ENCODE results near the gene ADPRS.

Gene ADPRS, protein sequence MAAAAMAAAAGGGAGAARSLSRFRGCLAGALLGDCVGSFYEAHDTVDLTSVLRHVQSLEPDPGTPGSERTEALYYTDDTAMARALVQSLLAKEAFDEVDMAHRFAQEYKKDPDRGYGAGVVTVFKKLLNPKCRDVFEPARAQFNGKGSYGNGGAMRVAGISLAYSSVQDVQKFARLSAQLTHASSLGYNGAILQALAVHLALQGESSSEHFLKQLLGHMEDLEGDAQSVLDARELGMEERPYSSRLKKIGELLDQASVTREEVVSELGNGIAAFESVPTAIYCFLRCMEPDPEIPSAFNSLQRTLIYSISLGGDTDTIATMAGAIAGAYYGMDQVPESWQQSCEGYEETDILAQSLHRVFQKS

DNA sequence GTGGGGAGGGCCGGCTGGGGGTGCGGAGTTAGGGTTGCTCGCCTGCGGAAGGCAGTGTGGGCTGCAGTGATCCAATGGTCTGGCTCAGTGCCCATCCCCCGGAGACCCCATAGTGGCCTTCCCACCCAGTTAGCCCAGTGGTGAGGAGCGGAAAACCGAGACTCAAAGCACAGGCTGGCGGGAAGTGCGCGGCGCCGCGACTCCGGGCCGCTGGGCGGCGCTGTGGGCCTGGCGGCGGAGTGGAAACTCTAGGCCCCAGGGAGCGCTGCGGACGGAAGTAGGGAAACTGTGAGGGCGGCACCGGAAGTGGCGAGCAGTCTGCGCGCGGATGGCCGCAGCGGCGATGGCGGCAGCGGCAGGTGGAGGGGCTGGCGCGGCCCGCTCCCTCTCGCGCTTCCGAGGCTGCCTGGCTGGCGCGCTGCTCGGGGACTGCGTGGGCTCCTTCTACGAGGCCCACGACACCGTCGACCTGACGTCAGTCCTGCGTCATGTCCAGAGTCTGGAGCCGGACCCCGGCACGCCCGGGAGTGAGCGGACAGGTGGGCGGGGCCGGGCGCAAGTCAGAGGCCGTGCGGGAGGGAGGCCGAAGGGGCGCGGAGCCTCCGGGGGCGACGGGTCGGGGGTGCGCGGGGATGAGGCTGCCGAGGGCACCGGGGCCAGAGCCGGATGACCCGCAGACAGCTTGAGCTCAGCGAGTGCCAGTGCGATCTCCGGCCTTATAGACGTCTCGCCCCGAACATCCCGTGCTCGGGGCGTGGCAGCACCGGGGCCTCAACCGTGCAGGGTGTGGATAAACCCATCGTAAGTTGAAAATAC, at the start of gene ADPRS:
ADPRS (plus strand) TSS at position 316 of the 816 bp plus-strand sequence; CDS start at position 329, 13 bp downstream.
- TF ChIP-seq, protein P1, sequence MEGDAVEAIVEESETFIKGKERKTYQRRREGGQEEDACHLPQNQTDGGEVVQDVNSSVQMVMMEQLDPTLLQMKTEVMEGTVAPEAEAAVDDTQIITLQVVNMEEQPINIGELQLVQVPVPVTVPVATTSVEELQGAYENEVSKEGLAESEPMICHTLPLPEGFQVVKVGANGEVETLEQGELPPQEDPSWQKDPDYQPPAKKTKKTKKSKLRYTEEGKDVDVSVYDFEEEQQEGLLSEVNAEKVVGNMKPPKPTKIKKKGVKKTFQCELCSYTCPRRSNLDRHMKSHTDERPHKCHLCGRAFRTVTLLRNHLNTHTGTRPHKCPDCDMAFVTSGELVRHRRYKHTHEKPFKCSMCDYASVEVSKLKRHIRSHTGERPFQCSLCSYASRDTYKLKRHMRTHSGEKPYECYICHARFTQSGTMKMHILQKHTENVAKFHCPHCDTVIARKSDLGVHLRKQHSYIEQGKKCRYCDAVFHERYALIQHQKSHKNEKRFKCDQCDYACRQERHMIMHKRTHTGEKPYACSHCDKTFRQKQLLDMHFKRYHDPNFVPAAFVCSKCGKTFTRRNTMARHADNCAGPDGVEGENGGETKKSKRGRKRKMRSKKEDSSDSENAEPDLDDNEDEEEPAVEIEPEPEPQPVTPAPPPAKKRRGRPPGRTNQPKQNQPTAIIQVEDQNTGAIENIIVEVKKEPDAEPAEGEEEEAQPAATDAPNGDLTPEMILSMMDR (IDR thresholded peaks at IDR 0.05; ENCODE audit: borderline replicate concordance, insufficient read depth, low read depth, low read length): peak; percentile 99
- H3K4me3 ChIP-seq (ENCODE audit: low read depth, low read length): peak within 1 kb of the TSS; percentile 84

DNA sequence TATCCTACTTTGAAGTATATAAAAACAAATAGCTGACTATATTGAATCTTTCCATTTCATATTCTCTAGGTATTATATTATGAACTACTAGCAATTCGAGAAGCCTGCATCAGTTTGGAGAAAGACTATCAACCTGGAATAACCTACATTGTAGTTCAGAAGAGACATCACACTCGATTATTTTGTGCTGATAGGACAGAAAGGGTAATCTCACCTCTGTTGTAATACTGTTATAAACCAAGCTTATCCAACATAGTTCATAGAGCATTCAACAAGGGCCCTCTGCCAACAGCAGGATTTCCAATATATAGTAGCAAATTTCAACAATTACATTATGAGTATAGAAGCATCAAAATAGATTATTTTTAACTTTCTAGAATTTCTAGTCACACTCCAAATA, 48.5 kb upstream of the ADPRS start:
- no peak overlapping the region for H3K4me3 ChIP-seq (ENCODE audit: low read depth, low read length)
- TF ChIP-seq, protein P1 (IDR thresholded peaks at IDR 0.05; ENCODE audit: borderline replicate concordance, insufficient read depth, low read depth, low read length): no peak

DNA sequence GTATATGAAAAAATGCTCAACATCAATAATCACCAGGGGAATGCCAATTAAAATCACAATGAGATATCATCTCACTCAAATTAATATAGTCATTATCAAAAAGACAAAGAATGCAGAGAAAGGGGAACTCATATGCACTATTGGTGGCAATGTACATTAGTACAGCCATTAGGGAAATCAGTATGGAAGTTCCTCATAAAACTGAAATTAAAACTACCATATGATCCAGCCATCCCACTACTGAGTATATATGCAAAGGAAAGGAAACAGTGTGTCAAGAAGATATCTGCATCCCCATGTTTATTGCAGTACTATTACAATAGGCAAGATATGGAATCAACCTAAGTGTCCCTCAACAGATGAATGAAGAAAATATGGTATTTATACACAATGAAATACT, 36.9 kb upstream of the ADPRS start:
- TF ChIP-seq, protein P1 (IDR thresholded peaks at IDR 0.05; ENCODE audit: borderline replicate concordance, insufficient read depth, low read depth, low read length): no peak

DNA sequence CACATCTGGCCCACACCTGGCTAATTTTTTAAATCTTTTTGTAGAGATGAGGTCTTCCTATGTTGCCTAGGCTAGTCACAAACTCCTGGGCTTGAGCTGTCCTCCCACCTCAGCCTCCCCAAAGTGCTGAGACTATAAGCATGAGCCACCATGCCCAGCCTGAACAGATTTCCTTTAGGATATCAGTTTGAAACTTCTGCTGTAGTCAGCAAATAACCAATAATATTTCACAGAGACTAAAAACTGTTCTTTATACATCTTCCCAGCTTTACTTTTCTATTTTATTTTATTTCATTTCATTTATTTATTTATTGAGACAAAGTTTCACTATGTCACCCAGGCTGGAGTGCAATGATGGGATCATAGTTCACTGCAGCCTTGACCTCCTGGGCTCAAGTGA, 34.7 kb upstream of the ADPRS start:
- H3K4me3 ChIP-seq (ENCODE audit: low read depth, low read length): no peak overlapping the region
- TF ChIP-seq, protein P1 (IDR thresholded peaks at IDR 0.05; ENCODE audit: borderline replicate concordance, insufficient read depth, low read depth, low read length): no peak

More for the DNA sequence above, 36.9 kb upstream of the ADPRS start:
- no peak overlapping the region for H3K4me3 ChIP-seq (ENCODE audit: low read depth, low read length)

DNA sequence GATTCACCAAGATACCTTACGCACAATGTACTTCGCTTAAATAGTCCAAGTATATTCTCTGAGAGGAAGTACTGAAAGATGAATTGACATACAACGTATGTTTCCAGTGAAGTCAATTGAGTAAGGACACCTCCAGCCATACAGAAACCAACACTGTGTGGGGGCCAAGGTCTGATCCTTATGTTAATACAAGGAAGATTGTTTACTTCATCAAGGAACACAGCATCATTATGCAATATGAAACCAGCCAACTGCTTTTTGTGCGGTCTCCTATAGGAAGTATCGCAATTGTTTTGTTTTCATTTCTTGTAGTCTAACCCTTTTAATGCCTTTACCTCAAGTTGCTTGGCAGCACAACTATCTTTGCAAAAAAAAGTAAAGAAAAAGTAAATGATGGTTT, 33.0 kb upstream of the ADPRS start:
- no peak overlapping the region for H3K4me3 ChIP-seq (ENCODE audit: low read depth, low read length)
- TF ChIP-seq, protein P1 (IDR thresholded peaks at IDR 0.05; ENCODE audit: borderline replicate concordance, insufficient read depth, low read depth, low read length): no peak

DNA sequence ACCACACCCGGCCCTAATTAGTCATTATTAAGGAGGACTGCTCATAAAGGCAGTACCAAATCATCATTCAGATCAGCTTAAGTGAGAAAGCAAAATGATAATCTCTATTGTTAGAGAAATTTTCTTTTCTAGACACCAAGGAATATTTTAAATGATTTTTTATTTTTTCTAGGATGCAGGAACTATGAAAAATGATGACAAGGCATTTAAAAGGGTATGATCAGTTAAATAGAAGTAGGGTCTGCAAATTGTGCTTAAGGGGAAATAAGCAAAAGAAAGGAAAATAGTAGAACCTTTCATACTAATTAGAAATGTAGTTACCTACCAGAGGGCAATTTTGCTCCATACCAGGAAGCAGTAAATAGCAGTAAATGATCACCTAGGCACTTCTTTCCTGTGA, 26.4 kb upstream of the ADPRS start:
- H3K4me3 ChIP-seq (ENCODE audit: low read depth, low read length): no peak overlapping the region
- TF ChIP-seq, protein P1 (IDR thresholded peaks at IDR 0.05; ENCODE audit: borderline replicate concordance, insufficient read depth, low read depth, low read length): no peak

Data from GM12875 (cell line).